Neural cell (in vitro differentiated cells): ENCODE data around the gene VMAC. TPM values are rescaled to one million over a fixed set of nuclear protein-coding genes. Genes with fewer than 3 reads are reported as not detected.

Experiments
- H2AFZ ChIP-seq: fragments of 200-600, 300-800 bp; sonication (generic), shearing (Covaris generic); 2 replicates; pipeline ENCODE4 v1.6.0; 2014; ENCODE audit warnings: low read depth, mild to moderate bottlenecking, antibody characterized with exemption, low read length, moderate library complexity
- H3F3A ChIP-seq: fragments of 200-600 bp; shearing (Covaris generic); 2 replicates; pipeline ENCODE4 v1.6.1; 2016; ENCODE audit warnings: mild to moderate bottlenecking, moderate library complexity, mixed read lengths, antibody characterized with exemption, low read length; ENCODE audit not compliant: insufficient read depth, poor library complexity, severe bottlenecking
- H3K27ac ChIP-seq: fragments of 200-600, 300-800 bp; sonication (generic), shearing (Covaris generic); 2 replicates; pipeline ENCODE4 v1.5.1; 2014; ENCODE audit warnings: mild to moderate bottlenecking, low read length, moderate library complexity
- H3K27me3 ChIP-seq: fragments of 300-800, 200-600 bp; sonication (generic), shearing (Covaris generic); 2 replicates; pipeline ENCODE4 v1.6.0; 2014; ENCODE audit warnings: mild to moderate bottlenecking, low read depth, low read length, moderate library complexity; ENCODE audit not compliant: insufficient read depth
- H3K36me3 ChIP-seq: fragments of 300-800, 200-600 bp; sonication (generic), shearing (Covaris generic); 2 replicates; pipeline ENCODE4 v1.5.1; 2014; ENCODE audit warnings: mild to moderate bottlenecking, antibody characterized with exemption, low read length, moderate library complexity; ENCODE audit not compliant: insufficient read depth
- H3K4me2 ChIP-seq: fragments of 300-800, 200-600 bp; sonication (generic), shearing (Covaris generic); 2 replicates; pipeline ENCODE4 v1.6.0; 2014; ENCODE audit warnings: mild to moderate bottlenecking, low read length
- H3K4me3 ChIP-seq: fragments of 300-800, 200-600 bp; sonication (generic), shearing (Covaris generic); 2 replicates; pipeline ENCODE4 v1.5.1; 2014; ENCODE audit warnings: mild to moderate bottlenecking, low read length, moderate library complexity
- H3K79me2 ChIP-seq: fragments of 200-600 bp; shearing (Covaris generic); replicated peaks from 2 replicates; pipeline ENCODE4 v1.6.0; 2014; ENCODE audit warnings: mild to moderate bottlenecking, low read length, moderate library complexity; ENCODE audit not compliant: insufficient read depth
- H3K9ac ChIP-seq: fragments of 300-800, 200-600 bp; sonication (generic), shearing (Covaris generic); 2 replicates; pipeline ENCODE4 v1.6.1; 2016; ENCODE audit warnings: mild to moderate bottlenecking, low read length, mixed read lengths
- H3K9me2 ChIP-seq: fragments of 200-600 bp; shearing (Covaris generic); 2 replicates; pipeline ENCODE4 v1.6.1; 2016; ENCODE audit warnings: mild to moderate bottlenecking, low read length, mixed read lengths; ENCODE audit not compliant: insufficient read depth
- H3K9me3 ChIP-seq: fragments of 200-600, 300-800 bp; sonication (generic), shearing (Covaris generic); 2 replicates; pipeline ENCODE4 v1.6.1; 2016; ENCODE audit warnings: mild to moderate bottlenecking, mixed run types, low read length, moderate library complexity, mixed read lengths
- H4K20me1 ChIP-seq: fragments of 200-600 bp; shearing (Covaris generic); 2 replicates; pipeline ENCODE4 v1.6.1; 2016; ENCODE audit warnings: mild to moderate bottlenecking, mixed run types; ENCODE audit not compliant: insufficient read depth
- CTCF ChIP-seq: fragments of 450-650 bp; IDR thresholded peaks from 2 replicates; pipeline ENCODE4 v1.5.1; 2014; ENCODE audit warnings: antibody characterized with exemption, mild to moderate bottlenecking, moderate library complexity; ENCODE audit not compliant: poor library complexity, severe bottlenecking
- EP300 ChIP-seq: fragments of 450-650 bp; conservative IDR thresholded peaks from 2 replicates; pipeline ENCODE4 v1.6.1; 2014; ENCODE audit warnings: antibody characterized with exemption, mild to moderate bottlenecking, moderate library complexity; ENCODE audit not compliant: poor library complexity, severe bottlenecking
- EZH2 ChIP-seq: fragments of 200-600, 300-800 bp; shearing (Covaris generic), sonication (generic); IDR thresholded peaks from 2 replicates; pipeline ENCODE4 v1.6.1; 2014; ENCODE audit warnings: antibody characterized with exemption, low read length, borderline replicate concordance, mild to moderate bottlenecking; ENCODE audit not compliant: insufficient read depth, poor library complexity, severe bottlenecking
- MXI1 ChIP-seq: fragments of 450-650 bp; conservative IDR thresholded peaks from 2 replicates; pipeline ENCODE4 v1.6.1; 2014; ENCODE audit warnings: antibody characterized with exemption, mild to moderate bottlenecking; ENCODE audit not compliant: poor library complexity, severe bottlenecking
- POLR2AphosphoS5 ChIP-seq: IDR thresholded peaks from 2 replicates; pipeline ENCODE4 v1.6.1; 2012
- RAD21 ChIP-seq: fragments of 450-650 bp; conservative IDR thresholded peaks from 2 replicates; pipeline ENCODE4 v1.6.1; 2014; ENCODE audit warnings: antibody characterized with exemption, mild to moderate bottlenecking, moderate library complexity
- SMC3 ChIP-seq: fragments of 450-650 bp; conservative IDR thresholded peaks from 2 replicates; pipeline ENCODE4 v1.6.1; 2014; ENCODE audit warnings: antibody characterized with exemption, mild to moderate bottlenecking, moderate library complexity; ENCODE audit not compliant: poor library complexity
- TAF1 ChIP-seq: IDR thresholded peaks from 2 replicates; pipeline ENCODE4 v1.6.1; 2012; ENCODE audit warnings: low read depth
- polyA plus RNA-seq: library from polyadenylated mRNA; depleted of rRNA; stranded (reverse); fragments of >200 nt; gene quantifications from 2 replicates; pipeline ENCODE4 v1.2.3, GENCODE V29; 2014

The VMAC gene
- polyA plus RNA-seq, 1 donor from 2014 or later: 6.0 TPM

GRCh38 chr19:5891572-5891937 lies 13.1 kb upstream of the VMAC start:
- Histone ChIP-seq H4K20me1 (no peaks in the 10 kb centered on the region), H3K79me2 (no peaks in the 10 kb centered on the region), H3K27ac (no peak overlapping the region), H3F3A (no peaks in the 10 kb centered on the region), H3K4me3 (no peak overlapping the region), H3K27me3 (no peaks in the 10 kb centered on the region), H3K9ac (no peak overlapping the region), H3K9me3 (no peaks in the 10 kb centered on the region), H2AFZ (no peak overlapping the region), H3K9me2 (no peaks in the 10 kb centered on the region), H3K4me2 (no peak overlapping the region), H3K36me3 (no peaks in the 10 kb centered on the region)
- TF ChIP-seq EZH2 (no peak), RAD21 (no peak), SMC3 (no peak), TAF1 (no peak), CTCF (no peak), POLR2AphosphoS5 (no peak), EP300 (no peak)

- H3K27me3 ChIP-seq: no peaks in the 10 kb centered on the region
- no peak overlapping the region for H2AFZ ChIP-seq
- H3K9me2 ChIP-seq: no peaks in the 10 kb centered on the region
- H3K4me2 ChIP-seq: no peak overlapping the region
- no peaks in the 10 kb centered on the region for H4K20me1 ChIP-seq
- H3K9ac ChIP-seq: no peak overlapping the region
- H3K36me3 ChIP-seq: no peaks in the 10 kb centered on the region
- no peak overlapping the region for H3K4me3 ChIP-seq
- TF ChIP-seq EP300 (no peak), CTCF (peak; percentile 34), RAD21 (no peak)
- H3K27ac ChIP-seq: no peak overlapping the region
- no peaks in the 10 kb centered on the region for H3K9me3 ChIP-seq
- no peaks in the 10 kb centered on the region for H3K79me2 ChIP-seq
- H3F3A ChIP-seq: no peaks in the 10 kb centered on the region
These were observed 12.5 kb upstream of the VMAC start for GRCh38 chr19:5891938-5892771.

- H3K27ac ChIP-seq: no peak overlapping the region
- no peaks in the 10 kb centered on the region for H3F3A ChIP-seq
- no peaks in the 10 kb centered on the region for H3K9me3 ChIP-seq
- H3K27me3 ChIP-seq: no peaks in the 10 kb centered on the region
- TF ChIP-seq MXI1: no peak
- no peak for TF ChIP-seq CTCF
- TF ChIP-seq SMC3: no peak
- no peak for TF ChIP-seq EZH2
- TF ChIP-seq TAF1: no peak
- TF ChIP-seq EP300: no peak
- no peak for TF ChIP-seq POLR2AphosphoS5
- no peak for TF ChIP-seq RAD21
- no peaks in the 10 kb centered on the region for H3K36me3 ChIP-seq
- H2AFZ ChIP-seq: no peak overlapping the region
- H3K4me3 ChIP-seq: no peak overlapping the region
- H3K9me2 ChIP-seq: no peaks in the 10 kb centered on the region
- H3K9ac ChIP-seq: no peak overlapping the region
- H4K20me1 ChIP-seq: no peaks in the 10 kb centered on the region
- no peak overlapping the region for H3K4me2 ChIP-seq
- H3K79me2 ChIP-seq: no peaks in the 10 kb centered on the region
These were observed 11.8 kb upstream of the VMAC start for GRCh38 chr19:5892772-5893275.
